Measurements from ENCODE around the gene ECI2.
"Not testable (repeated sequence)": the region's sequence is repeated elsewhere in the genome, so short reads cannot be mapped to it uniquely, and the experiment has no call there.

The ECI2 gene

DNA sequence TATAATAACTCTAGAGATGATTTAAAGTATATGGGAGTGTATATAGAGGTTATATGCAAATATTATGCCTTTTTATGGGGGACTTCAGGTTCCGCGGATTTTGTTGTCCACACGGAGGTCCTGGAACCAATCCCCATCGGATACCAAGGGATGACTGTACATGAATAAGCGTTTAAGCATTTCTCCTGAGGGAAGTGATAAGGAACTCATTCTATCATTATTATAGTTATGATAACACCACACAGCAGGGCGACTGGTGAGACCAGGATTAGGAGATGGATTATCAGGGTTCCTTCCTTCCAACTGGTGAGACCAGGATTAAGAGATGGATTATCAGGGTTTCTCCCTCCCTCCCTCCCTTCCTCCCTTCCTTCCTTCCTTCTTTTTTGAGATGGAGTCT is 6.6 kb downstream of the ECI2 start:
- H3K36me3 ChIP-seq (ENCODE audit: insufficient read depth, low read length) = peaks cover 29% of the 10 kb centered on the region
- peaks cover 9% of the 10 kb centered on the region for H3K9me3 ChIP-seq (ENCODE audit: control insufficient read depth, insufficient read depth, low read length)

DNA sequence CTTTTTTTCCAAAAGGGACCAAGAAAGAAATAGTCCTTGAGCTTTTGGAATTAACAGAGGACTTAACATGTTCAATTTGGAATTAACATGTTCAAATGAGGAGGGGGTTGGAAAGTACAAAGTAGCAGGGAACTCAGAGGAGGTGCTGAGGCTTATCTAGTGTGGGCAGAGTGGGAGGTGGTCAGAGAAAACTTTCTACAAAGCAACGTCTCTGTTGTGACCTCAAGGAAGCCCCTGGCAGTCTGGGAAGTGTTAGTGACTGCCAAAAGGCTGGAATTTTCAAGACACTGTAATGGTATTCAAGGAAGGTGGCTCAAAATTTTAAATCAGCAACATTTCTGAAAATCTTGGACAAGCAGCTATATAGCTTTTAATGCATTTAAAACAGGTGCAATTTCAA is 7.3 kb downstream of the ECI2 start:
- Histone ChIP-seq H3K9me3 (ENCODE audit: control insufficient read depth, insufficient read depth, low read length) (peaks cover 9% of the 10 kb centered on the region), H3K9ac (ENCODE audit: low read depth, low read length) (no peak overlapping the region), H3K4me1 (ENCODE audit: insufficient read depth, low read length) (no peaks in the 10 kb centered on the region; the same call in 1 of the 2 replicates), H3K36me3 (ENCODE audit: insufficient read depth, low read length) (peaks cover 29% of the 10 kb centered on the region)

More for the DNA sequence above, 6.6 kb downstream of the ECI2 start:
- H3K9ac ChIP-seq (ENCODE audit: low read depth, low read length) = no peak overlapping the region
- H3K4me1 ChIP-seq (ENCODE audit: insufficient read depth, low read length) = peaks cover 4% of the 10 kb centered on the region

DNA sequence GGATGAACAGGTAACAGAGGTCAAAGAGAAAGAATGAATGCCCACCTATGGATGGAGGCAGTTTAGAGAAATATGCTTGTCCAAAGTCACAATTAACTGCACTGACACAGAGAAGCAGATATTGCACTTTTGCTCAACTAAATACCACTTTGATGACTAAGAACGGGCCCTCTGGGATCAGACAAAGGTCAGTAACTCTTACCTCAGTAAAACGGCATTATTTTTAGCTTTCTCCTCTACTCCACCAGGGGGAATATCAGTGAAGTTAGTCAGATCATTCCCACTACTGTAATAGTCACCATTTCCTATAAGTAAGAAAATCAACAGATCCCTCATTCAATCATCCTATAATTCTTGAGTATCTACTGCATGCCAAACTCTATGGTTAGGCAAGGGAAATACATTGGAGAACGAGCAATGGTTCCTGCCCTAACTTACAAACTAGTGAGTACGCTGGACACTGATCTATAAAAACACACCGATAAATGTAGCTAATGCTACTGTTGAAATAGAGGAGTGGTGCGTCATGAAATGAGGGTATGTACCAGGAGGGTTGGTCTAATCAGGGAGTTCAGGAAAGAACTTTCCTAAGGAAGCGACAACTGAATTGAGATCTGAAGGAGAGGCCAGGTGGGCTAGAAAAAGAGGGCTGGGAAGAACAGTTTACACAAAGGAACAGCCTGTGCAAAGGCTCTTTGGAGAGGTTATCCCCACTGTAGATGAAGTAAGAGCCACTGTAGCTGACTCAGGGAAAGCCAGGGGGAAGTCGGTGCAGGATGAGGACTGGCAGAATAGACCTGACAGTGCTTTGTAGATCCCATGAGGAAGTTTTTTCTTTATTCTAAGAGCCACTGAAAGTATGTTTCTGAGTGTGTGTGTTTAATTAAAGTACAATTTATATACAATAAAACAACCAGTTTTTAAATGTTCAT is 9.2 kb downstream of the ECI2 start:
- H3K4me1 ChIP-seq (ENCODE audit: insufficient read depth, low read length) = no peaks in the 10 kb centered on the region; the same call in 1 of the 2 replicates
- peaks cover 23% of the 10 kb centered on the region for H3K36me3 ChIP-seq (ENCODE audit: insufficient read depth, low read length)
- peaks cover 3% of the 10 kb centered on the region; the same call in 1 of the 2 replicates for H3K9me3 ChIP-seq (ENCODE audit: control insufficient read depth, insufficient read depth, low read length)
- H3K9ac ChIP-seq (ENCODE audit: low read depth, low read length) = no peak overlapping the region

DNA sequence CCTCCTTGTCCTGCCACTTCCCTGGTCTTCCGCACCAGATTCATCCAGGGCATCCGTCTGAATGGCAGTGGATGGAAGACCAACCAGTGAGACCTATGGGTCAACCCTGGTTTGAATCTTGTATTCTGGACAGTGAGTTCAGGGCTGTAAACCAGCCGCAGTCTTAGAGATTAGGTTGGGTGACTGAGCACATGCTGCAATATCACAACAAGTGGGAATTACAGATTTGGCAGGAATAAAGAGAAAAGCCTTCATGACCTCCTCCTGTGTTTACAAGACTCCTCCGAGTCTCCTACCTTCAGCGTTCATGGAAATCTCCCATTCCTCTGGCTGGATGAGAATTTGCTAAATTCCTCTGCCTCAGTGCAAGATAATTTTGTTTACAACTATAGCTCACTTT is 9.9 kb downstream of the ECI2 start:
- H3K36me3 ChIP-seq (ENCODE audit: insufficient read depth, low read length) = peaks cover 20% of the 10 kb centered on the region

DNA sequence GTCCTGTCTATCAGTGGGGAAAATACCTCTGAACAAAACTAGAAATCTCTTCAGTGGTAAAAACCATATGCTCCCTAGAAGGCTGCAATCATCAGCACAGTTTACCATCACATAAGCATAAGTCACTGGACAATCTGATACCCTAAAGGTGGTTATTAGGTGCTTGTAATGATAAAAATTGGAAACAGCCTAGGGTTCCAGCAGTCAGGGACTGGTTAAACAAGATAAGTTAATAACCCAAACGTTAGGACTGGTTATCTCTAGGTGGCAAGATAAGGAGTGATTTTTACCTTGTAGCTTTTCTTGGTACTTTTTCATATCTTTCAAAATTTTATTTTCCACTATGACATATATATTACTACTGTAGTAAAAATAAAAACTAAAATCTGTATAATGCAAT is 11.0 kb downstream of the ECI2 start:
- H3K4me1 ChIP-seq (ENCODE audit: insufficient read depth, low read length) = no peaks in the 10 kb centered on the region; the same call in 1 of the 2 replicates
- H3K36me3 ChIP-seq (ENCODE audit: insufficient read depth, low read length) = peaks cover 10% of the 10 kb centered on the region
- H3K9me3 ChIP-seq (ENCODE audit: control insufficient read depth, insufficient read depth, low read length) = no peaks in the 10 kb centered on the region
- no peak overlapping the region for H3K9ac ChIP-seq (ENCODE audit: low read depth, low read length)

More for the DNA sequence above, 9.9 kb downstream of the ECI2 start:
- Histone ChIP-seq H3K9ac (ENCODE audit: low read depth, low read length) (no peak overlapping the region), H3K4me1 (ENCODE audit: insufficient read depth, low read length) (no peaks in the 10 kb centered on the region; the same call in 1 of the 2 replicates), H3K9me3 (ENCODE audit: control insufficient read depth, insufficient read depth, low read length) (peaks cover 3% of the 10 kb centered on the region; the same call in 1 of the 2 replicates)

DNA sequence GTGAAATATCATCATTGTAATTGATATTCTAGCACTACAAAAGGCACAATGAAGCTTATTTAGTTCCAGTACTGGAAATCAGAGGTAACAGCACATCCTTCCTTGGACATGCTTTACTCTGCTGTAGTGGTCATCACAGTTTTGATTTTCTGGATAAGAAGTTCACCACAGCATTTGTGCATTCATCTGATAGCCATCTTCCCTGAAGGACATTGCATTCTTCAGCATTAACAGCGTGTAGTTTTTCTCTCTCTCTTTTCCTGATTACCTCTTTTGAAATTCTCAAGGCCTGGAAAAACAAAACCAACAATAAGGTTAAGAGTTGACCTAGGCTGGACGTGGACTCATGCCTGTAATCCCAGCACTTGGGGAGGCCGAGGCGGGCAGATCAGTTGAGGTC is 19.6 kb downstream of the ECI2 start:
- H3K4me1 ChIP-seq (ENCODE audit: insufficient read depth, low read length) = no peaks in the 10 kb centered on the region
- no peak overlapping the region for H3K9ac ChIP-seq (ENCODE audit: low read depth, low read length)
- H3K36me3 ChIP-seq (ENCODE audit: insufficient read depth, low read length) = peaks cover 10% of the 10 kb centered on the region; the same call in 1 of the 2 replicates
- no peaks in the 10 kb centered on the region; the same call in 1 of the 2 replicates for H3K9me3 ChIP-seq (ENCODE audit: control insufficient read depth, insufficient read depth, low read length)

DNA sequence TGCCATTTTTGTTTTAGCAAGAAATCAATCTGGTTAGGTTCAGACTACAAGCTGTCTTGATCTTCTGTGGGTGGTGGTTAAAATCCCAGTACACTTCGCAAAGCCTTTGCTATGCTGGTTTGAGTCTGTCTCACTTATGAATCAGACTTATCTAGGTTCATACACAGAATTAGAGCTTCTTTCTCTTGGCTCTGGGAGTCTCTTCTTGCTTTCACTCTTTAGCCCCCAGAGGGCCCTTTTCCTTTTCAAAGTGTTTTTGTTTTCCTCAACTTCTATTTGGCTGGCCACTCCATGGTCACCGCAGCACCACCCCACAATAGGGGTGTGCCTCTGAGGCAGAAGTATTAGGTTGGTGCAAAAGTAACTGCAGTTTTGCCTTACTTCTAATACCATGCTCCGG is 21.3 kb downstream of the ECI2 start:
- H3K9me3 ChIP-seq (ENCODE audit: control insufficient read depth, insufficient read depth, low read length) = no peaks in the 10 kb centered on the region; the same call in 1 of the 2 replicates
- no peaks in the 10 kb centered on the region for H3K4me1 ChIP-seq (ENCODE audit: insufficient read depth, low read length)
- peaks cover 10% of the 10 kb centered on the region; the same call in 1 of the 2 replicates for H3K36me3 ChIP-seq (ENCODE audit: insufficient read depth, low read length)
- H3K9ac ChIP-seq (ENCODE audit: low read depth, low read length) = no peak overlapping the region

DNA sequence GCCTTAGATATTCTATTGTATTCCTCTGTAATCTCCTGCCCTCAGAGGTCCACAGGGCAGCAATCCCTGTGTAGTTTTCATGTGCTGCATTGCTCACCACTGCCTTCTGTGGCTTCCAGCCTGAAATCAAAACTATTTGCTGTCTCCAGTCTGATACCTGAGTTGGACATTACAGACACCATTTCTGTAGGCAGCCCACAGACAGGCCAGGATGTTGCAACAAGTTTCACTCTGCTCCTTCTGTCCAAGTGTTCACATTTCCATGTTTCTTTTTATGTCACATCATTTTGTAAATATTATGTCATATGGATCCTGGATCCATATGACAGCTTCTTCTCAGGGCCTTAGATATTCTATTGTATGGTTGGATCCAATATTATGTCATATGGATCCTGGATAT is 21.7 kb downstream of the ECI2 start:
- Histone ChIP-seq H3K36me3 (ENCODE audit: insufficient read depth, low read length) (peaks cover 10% of the 10 kb centered on the region; the same call in 1 of the 2 replicates), H3K9me3 (ENCODE audit: control insufficient read depth, insufficient read depth, low read length) (no peaks in the 10 kb centered on the region; the same call in 1 of the 2 replicates), H3K9ac (ENCODE audit: low read depth, low read length) (no peak overlapping the region), H3K4me1 (ENCODE audit: insufficient read depth, low read length) (no peaks in the 10 kb centered on the region)

DNA sequence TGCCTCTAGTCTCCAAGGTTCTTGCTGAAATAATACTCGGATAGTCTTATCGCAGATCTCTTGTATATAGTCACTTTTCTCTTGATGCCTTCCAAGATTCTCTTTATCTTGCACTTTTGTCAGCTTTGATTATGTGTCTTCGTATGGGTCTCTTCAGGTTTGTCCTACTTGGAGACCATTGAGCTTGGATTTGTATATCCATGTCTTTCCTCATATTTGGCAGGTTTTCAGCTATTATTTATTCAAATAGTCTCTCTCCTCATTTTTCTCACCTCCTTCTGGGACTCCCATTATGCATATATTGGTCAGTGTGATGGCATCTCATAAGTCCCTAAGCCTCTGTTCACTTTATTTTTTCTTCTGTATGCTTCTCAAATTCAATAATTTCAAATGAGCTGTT is 23.0 kb downstream of the ECI2 start:
- peaks cover 10% of the 10 kb centered on the region; the same call in 1 of the 2 replicates for H3K36me3 ChIP-seq (ENCODE audit: insufficient read depth, low read length)
- no peaks in the 10 kb centered on the region; the same call in 1 of the 2 replicates for H3K9me3 ChIP-seq (ENCODE audit: control insufficient read depth, insufficient read depth, low read length)
- H3K9ac ChIP-seq (ENCODE audit: low read depth, low read length) = no peak overlapping the region
- no peaks in the 10 kb centered on the region for H3K4me1 ChIP-seq (ENCODE audit: insufficient read depth, low read length)

DNA sequence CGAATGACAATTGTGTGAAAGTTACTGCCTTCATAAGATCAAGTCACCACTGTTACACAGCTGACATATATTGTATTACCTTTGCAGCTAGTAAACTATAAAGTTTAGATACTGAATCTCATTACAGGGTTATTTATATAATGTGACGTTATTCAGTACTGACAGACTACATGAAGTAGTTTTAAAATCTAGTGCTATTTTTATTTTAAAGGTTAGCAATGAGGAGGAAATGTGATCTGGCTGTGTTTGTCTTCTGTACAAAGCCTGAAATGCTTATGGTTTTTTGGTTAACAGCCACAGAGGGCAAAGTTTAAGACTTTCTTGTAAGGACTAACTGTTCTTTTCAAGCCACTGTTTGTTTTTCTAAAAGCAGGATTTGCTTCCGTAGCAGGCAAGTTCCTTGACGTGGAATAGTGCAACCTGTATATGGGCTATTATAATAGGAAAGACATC is 26.0 kb downstream of the ECI2 start:
- not testable (repeated sequence) for H3K9me3 ChIP-seq (ENCODE audit: control insufficient read depth, insufficient read depth, low read length); H3K4me1 ChIP-seq (ENCODE audit: insufficient read depth, low read length); H3K9ac ChIP-seq (ENCODE audit: low read depth, low read length)

DNA sequence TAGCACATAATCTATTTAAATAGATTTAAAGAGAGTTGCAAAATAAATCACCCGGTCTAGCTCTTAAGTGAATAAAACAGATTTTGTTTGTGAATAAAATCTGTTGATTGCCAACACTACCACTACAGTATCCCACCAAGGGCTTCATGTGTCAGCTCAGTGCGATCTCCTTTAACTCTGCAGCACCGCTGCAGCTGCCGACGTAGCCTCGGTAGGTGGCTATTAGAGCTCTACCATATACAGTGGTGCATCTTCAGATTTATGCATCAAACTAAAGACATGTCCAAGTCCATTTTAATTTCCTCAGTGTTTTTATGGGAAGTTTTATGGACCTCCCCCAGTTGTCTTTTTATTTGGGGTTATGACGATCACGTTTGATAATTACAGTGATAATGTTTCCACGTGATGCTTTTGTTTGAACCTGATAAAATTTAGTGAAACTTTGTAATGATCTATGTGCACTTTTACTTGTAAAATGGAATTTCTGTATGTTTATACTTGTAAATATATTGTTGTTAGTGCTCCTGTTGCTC is 26.7 kb downstream of the ECI2 start:
- no peaks in the 10 kb centered on the region for H3K4me1 ChIP-seq (ENCODE audit: insufficient read depth, low read length)
- no peak overlapping the region for H3K9ac ChIP-seq (ENCODE audit: low read depth, low read length)
- H3K36me3 ChIP-seq (ENCODE audit: insufficient read depth, low read length) = no peaks in the 10 kb centered on the region

More for the DNA sequence above, 26.0 kb downstream of the ECI2 start:
- not testable (repeated sequence) for H3K36me3 ChIP-seq (ENCODE audit: insufficient read depth, low read length)

DNA sequence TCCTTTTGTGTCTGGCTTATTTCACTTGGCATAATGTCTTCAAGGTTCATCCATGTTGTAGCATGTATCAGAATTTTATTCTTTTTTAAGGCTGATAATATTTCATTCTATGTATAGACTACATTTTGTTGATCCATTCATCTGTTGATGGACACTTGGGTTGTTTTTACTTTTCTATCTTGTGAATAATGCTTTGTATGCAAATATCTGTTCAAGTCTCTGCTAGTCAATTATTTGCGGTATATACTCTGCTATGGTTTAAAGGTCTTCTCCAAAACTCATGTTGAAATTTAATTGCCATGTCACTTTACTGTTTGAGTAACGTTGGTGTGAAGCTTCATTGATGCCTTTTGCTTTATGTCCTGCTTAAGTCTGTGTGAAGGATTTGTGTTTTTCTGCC is 27.5 kb downstream of the ECI2 start:
- no peaks in the 10 kb centered on the region for H3K9me3 ChIP-seq (ENCODE audit: control insufficient read depth, insufficient read depth, low read length)
- no peaks in the 10 kb centered on the region for H3K36me3 ChIP-seq (ENCODE audit: insufficient read depth, low read length)
- H3K9ac ChIP-seq (ENCODE audit: low read depth, low read length) = no peak overlapping the region
- no peaks in the 10 kb centered on the region for H3K4me1 ChIP-seq (ENCODE audit: insufficient read depth, low read length)

More for the DNA sequence above, 26.7 kb downstream of the ECI2 start:
- no peaks in the 10 kb centered on the region; the same call in 1 of the 2 replicates for H3K9me3 ChIP-seq (ENCODE audit: control insufficient read depth, insufficient read depth, low read length)

DNA sequence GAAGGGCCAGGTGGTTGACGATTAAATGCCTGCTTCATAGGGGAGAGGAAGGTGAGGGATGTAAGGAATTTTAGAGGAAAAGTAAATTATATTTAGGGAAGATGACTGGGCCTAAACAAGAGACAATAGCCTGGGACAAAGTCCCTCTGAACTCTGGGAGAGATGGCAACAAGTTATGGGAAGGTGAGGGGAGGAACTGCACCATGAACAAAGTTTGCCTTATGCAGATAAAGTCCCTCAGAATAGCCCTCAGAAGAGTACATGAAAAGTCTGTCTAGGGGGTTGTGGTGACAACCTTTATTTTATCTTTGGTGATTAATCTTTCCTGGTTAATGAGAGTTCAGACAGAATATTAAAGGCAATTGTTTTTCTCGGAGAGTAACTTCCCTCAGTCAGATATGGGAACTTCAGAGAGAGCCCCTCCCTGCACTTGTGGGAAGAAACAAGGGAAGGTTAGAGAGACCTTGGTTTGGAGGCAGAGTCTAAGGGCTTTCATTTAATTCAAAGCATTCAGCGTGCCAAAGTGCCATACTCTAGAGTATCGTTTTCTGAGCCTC is 29.3 kb downstream of the ECI2 start:
- H3K4me1 ChIP-seq (ENCODE audit: insufficient read depth, low read length) = no peaks in the 10 kb centered on the region
- no peak overlapping the region for H3K9ac ChIP-seq (ENCODE audit: low read depth, low read length)
- H3K36me3 ChIP-seq (ENCODE audit: insufficient read depth, low read length) = no peaks in the 10 kb centered on the region
- no peaks in the 10 kb centered on the region for H3K9me3 ChIP-seq (ENCODE audit: control insufficient read depth, insufficient read depth, low read length)

DNA sequence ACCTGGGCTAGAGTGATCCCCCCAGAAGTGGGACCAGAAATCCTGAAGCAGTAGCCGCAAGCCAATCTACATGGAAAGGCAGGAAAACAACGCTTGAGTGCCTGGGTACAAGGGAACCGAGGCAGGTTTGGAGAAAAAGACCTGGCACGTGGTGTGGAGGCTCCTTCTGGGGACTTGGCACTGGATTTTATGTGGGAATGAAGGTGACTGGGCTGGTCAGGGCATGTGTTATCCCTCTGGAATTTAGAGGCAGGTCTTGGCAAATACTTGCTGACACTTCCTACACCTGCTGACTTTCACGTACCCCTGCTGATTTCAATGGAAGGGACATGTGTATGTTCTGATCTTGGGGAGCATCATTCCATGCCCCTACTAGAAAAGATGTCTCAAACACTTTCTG is 31.4 kb downstream of the ECI2 start:
- Histone ChIP-seq H3K9me3 (ENCODE audit: control insufficient read depth, insufficient read depth, low read length) (no peaks in the 10 kb centered on the region), H3K4me1 (ENCODE audit: insufficient read depth, low read length) (no peaks in the 10 kb centered on the region), H3K36me3 (ENCODE audit: insufficient read depth, low read length) (no peaks in the 10 kb centered on the region)

More for the DNA sequence above, 31.4 kb downstream of the ECI2 start:
- H3K9ac ChIP-seq (ENCODE audit: low read depth, low read length) = no peak overlapping the region
